ENCODE data around the gene CCDC88C.
A peak's percentile ranks its signal among the peaks of the same experiment; 100 is the strongest.

Gene CCDC88C

GRCh38 chr14:91399868-91400640, 17.6 kb downstream of the CCDC88C start:
- H3K27me3 ChIP-seq (ENCODE audit: insufficient read depth, low read depth), result no peaks in the 10 kb centered on the region
- H3K4me3 ChIP-seq (IDR thresholded peaks at IDR 0.05; ENCODE audit: insufficient read depth, low read depth, low read length), result no peak overlapping the region
- H3K4me1 ChIP-seq (ENCODE audit: low read depth, poor library complexity, severe bottlenecking), result peaks cover 55% of the 10 kb centered on the region
- H3K36me3 ChIP-seq (ENCODE audit: insufficient read depth), result no peaks in the 10 kb centered on the region
- no peak overlapping the region for H3K9ac ChIP-seq
- H3K4me2 ChIP-seq, result peak overlapping the region; percentile 33; the same call in 1 of the 2 replicates
- H2AFZ ChIP-seq (ENCODE audit: low read depth), result no peak overlapping the region
- no peak overlapping the region for H3K27ac ChIP-seq
- TF ChIP-seq CTCF (conservative IDR thresholded peaks at IDR 0.05; ENCODE audit: low read depth, low read length), result no peak
- H4K20me1 ChIP-seq (ENCODE audit: insufficient read depth), result peaks cover 8% of the 10 kb centered on the region; the same call in 1 of the 2 replicates
- peaks cover 93% of the 10 kb centered on the region for H3K79me2 ChIP-seq (ENCODE audit: insufficient read depth, low read depth)

GRCh38 chr14:91398707-91399106, 18.9 kb downstream of the CCDC88C start:
- Histone ChIP-seq H3K36me3 (ENCODE audit: insufficient read depth) (no peaks in the 10 kb centered on the region), H3K79me2 (ENCODE audit: insufficient read depth, low read depth) (peaks cover 93% of the 10 kb centered on the region), H3K27ac (peak overlapping the region; percentile 61; the same call in 1 of the 2 replicates), H4K20me1 (ENCODE audit: insufficient read depth) (peaks cover 8% of the 10 kb centered on the region; the same call in 1 of the 2 replicates), H3K4me3 (IDR thresholded peaks at IDR 0.05; ENCODE audit: insufficient read depth, low read depth, low read length) (no peak overlapping the region), H3K4me2 (peak overlapping the region; percentile 85; the same call in 1 of the 2 replicates), H3K9ac (no peak overlapping the region), H2AFZ (ENCODE audit: low read depth) (no peak overlapping the region), H3K27me3 (ENCODE audit: insufficient read depth, low read depth) (no peaks in the 10 kb centered on the region), H3K4me1 (ENCODE audit: low read depth, poor library complexity, severe bottlenecking) (peaks cover 55% of the 10 kb centered on the region)
- TF ChIP-seq CTCF (conservative IDR thresholded peaks at IDR 0.05; ENCODE audit: low read depth, low read length), result no peak

GRCh38 chr14:91397965-91398591, 19.5 kb downstream of the CCDC88C start:
- H3K27me3 ChIP-seq (ENCODE audit: insufficient read depth, low read depth), result no peaks in the 10 kb centered on the region
- no peak overlapping the region for H2AFZ ChIP-seq (ENCODE audit: low read depth)
- H3K4me1 ChIP-seq (ENCODE audit: low read depth, poor library complexity, severe bottlenecking), result peaks cover 55% of the 10 kb centered on the region
- H4K20me1 ChIP-seq (ENCODE audit: insufficient read depth), result peaks cover 8% of the 10 kb centered on the region; the same call in 1 of the 2 replicates
- no peak for TF ChIP-seq CTCF (conservative IDR thresholded peaks at IDR 0.05; ENCODE audit: low read depth, low read length)
- H3K27ac ChIP-seq, result peak overlapping the region; percentile 61
- H3K36me3 ChIP-seq (ENCODE audit: insufficient read depth), result no peaks in the 10 kb centered on the region
- peaks cover 93% of the 10 kb centered on the region for H3K79me2 ChIP-seq (ENCODE audit: insufficient read depth, low read depth)
- peak overlapping the region; percentile 85 for H3K4me2 ChIP-seq
- H3K4me3 ChIP-seq (IDR thresholded peaks at IDR 0.05; ENCODE audit: insufficient read depth, low read depth, low read length), result no peak overlapping the region
- peak overlapping the region; percentile 31; the same call in 1 of the 2 replicates for H3K9ac ChIP-seq

GRCh38 chr14:91396959-91397815, 20.4 kb downstream of the CCDC88C start:
- TF ChIP-seq CTCF (conservative IDR thresholded peaks at IDR 0.05; ENCODE audit: low read depth, low read length), result no peak
- H3K27ac ChIP-seq, result peak overlapping the region; percentile 61
- no peaks in the 10 kb centered on the region for H3K27me3 ChIP-seq (ENCODE audit: insufficient read depth, low read depth)
- peak overlapping the region; percentile 31; the same call in 1 of the 2 replicates for H3K9ac ChIP-seq
- H2AFZ ChIP-seq (ENCODE audit: low read depth), result no peak overlapping the region
- no peak overlapping the region for H3K4me3 ChIP-seq (IDR thresholded peaks at IDR 0.05; ENCODE audit: insufficient read depth, low read depth, low read length)
- no peaks in the 10 kb centered on the region for H3K36me3 ChIP-seq (ENCODE audit: insufficient read depth)
- peaks cover 55% of the 10 kb centered on the region for H3K4me1 ChIP-seq (ENCODE audit: low read depth, poor library complexity, severe bottlenecking)
- peaks cover 93% of the 10 kb centered on the region for H3K79me2 ChIP-seq (ENCODE audit: insufficient read depth, low read depth)
- H4K20me1 ChIP-seq (ENCODE audit: insufficient read depth), result peaks cover 7% of the 10 kb centered on the region; the same call in 1 of the 2 replicates
- peak overlapping the region; percentile 85 for H3K4me2 ChIP-seq

Measured in KMS-11 (cell line).